Left lung (tissue), 10 donors: Measurements from ENCODE around the gene GDPD4. TPM values are rescaled to one million over a fixed set of nuclear protein-coding genes. Genes with fewer than 3 reads are reported as not detected.
A peak's percentile ranks its signal among the peaks of the same experiment; 100 is the strongest.

Experiments used
- ATAC-seq: fragments of 200-7000 bp; cut with Tn5 transposase; one replicate; pipeline ENCODE4 v1.9.1; 2020; ENCODE audit warnings: moderate library complexity
- DNase-seq, 4 donors: peaks; one replicate each; pipeline ENCODE4 v3.0.0-alpha.2; 2013 to 2020
- H3K27ac ChIP-seq, 2 donors: fragments of 200-600 bp; sonication (generic) in 1 of 2; one replicate each; pipeline versions ENCODE4 v1.5.0 to v1.8.0; 2020 to 2021
- H3K27me3 ChIP-seq, 2 donors: fragments of 200-600 bp; sonication (generic) in 1 of 2; one replicate each; pipeline versions ENCODE4 v1.5.0 to v1.8.0; 2020 to 2021
- H3K36me3 ChIP-seq, 2 donors: fragments of 200-600 bp; sonication (generic) in 1 of 2; one replicate each; pipeline versions ENCODE4 v1.5.0 to v1.8.0; 2020 to 2021
- H3K4me1 ChIP-seq, 2 donors: fragments of 200-600 bp; one replicate each; pipeline ENCODE4 v1.8.0; 2021
- H3K4me3 ChIP-seq, 2 donors: fragments of 200-600 bp; sonication (generic) in 1 of 2; one replicate each; pipeline versions ENCODE4 v1.5.0 to v1.8.0; 2020 to 2021; ENCODE audit warnings: mild to moderate bottlenecking in 1 of 2
- H3K9me3 ChIP-seq, 2 donors: fragments of 200-600 bp; sonication (generic) in 1 of 2; one replicate each; pipeline versions ENCODE4 v1.5.0 to v1.8.0; 2020 to 2021
- CTCF ChIP-seq, 2 donors: fragments of 200-600 bp; sonication (generic) in 1 of 2; IDR thresholded peaks; one replicate each; pipeline versions ENCODE4 v1.5.0 to v1.8.0; 2021; ENCODE audit warnings: antibody characterized with exemption in 2 of 2
- intact Hi-C, 2 donors: fragments of 100-400 bp; cut with DNase I; formaldehyde crosslinking; loops; one replicate each; pipeline versions ENCODE4 v1.11.2 to v1.14.2; 2022
- polyA plus RNA-seq, 6 donors: library from polyadenylated mRNA; unstranded; fragments of 120-200 nt; gene quantifications; one replicate each; pipeline ENCODE4 v1.2.1, GENCODE V29; 2013; ENCODE audit not compliant: insufficient read length in 6 of 6
- total RNA-seq, 2 donors: library from RNA; stranded (reverse); fragmentation: NEBNext Ultra II Directional; extraction: Animal tissue kit (Norgen Biotek cat#: 25700); gene quantifications; one replicate each; pipeline ENCODE4 v1.2.1, GENCODE V29; 2021
- donor health status: DM: no; HTN: yes; CAD: no.
- donor health status: DM: no; HTN: no; CAD: no.

Gene GDPD4
- total and polyA plus RNA-seq, 8 donors = 0.34 to 0.78 (median 0.55) TPM; not detected in 2

- Histone ChIP-seq H3K36me3 (no peaks in the 10 kb centered on the region), H3K4me1 (peaks cover 0 to 19% of the 10 kb centered on the region in 2 donors), H3K4me3 (no peak overlapping the region), H3K9me3 (no peaks in the 10 kb centered on the region), H3K27ac (no peak overlapping the region), H3K27me3 (no peaks in the 10 kb centered on the region)
- intact Hi-C loops = no loop called here
- ATAC-seq (no peak), DNase-seq (peak in 2 of 4 donors; percentile 13 to 61)
- no peak for TF ChIP-seq CTCF (IDR thresholded peaks at IDR 0.05)
These were observed 128.9 kb downstream of the GDPD4 start for GRCh38 chr11:77172666-77172982.

- ATAC-seq = no peak
- H3K4me1 ChIP-seq = peaks cover 0 to 19% of the 10 kb centered on the region in 2 donors
- no peak for TF ChIP-seq CTCF (IDR thresholded peaks at IDR 0.05)
- H3K27ac ChIP-seq = no peak overlapping the region
- H3K36me3 ChIP-seq = no peaks in the 10 kb centered on the region
- H3K4me3 ChIP-seq = no peak overlapping the region
- no peaks in the 10 kb centered on the region for H3K27me3 ChIP-seq
- H3K9me3 ChIP-seq = no peaks in the 10 kb centered on the region
- peak in 1 of 4 donors; percentile 70 for DNase-seq
- intact Hi-C loops = no loop called here
These were observed 129.4 kb downstream of the GDPD4 start for GRCh38 chr11:77171885-77172665.

- intact Hi-C loops = no loop called here
- TF ChIP-seq CTCF (IDR thresholded peaks at IDR 0.05) = no peak
- Histone ChIP-seq H3K36me3 (no peaks in the 10 kb centered on the region), H3K4me1 (peaks cover 0 to 19% of the 10 kb centered on the region in 2 donors), H3K9me3 (no peaks in the 10 kb centered on the region), H3K27me3 (no peaks in the 10 kb centered on the region), H3K27ac (no peak overlapping the region), H3K4me3 (no peak overlapping the region)
- ATAC-seq (no peak), DNase-seq (no peak)
These were observed 130.2 kb downstream of the GDPD4 start for GRCh38 chr11:77171254-77171653.

- Histone ChIP-seq H3K4me3 (no peak overlapping the region), H3K4me1 (peaks cover 0 to 11% of the 10 kb centered on the region in 2 donors), H3K36me3 (no peaks in the 10 kb centered on the region), H3K9me3 (no peaks in the 10 kb centered on the region), H3K27ac (no peak overlapping the region), H3K27me3 (no peaks in the 10 kb centered on the region)
- ATAC-seq (no peak), DNase-seq (peak in 1 of 4 donors; percentile 22)
- no peak for TF ChIP-seq CTCF (IDR thresholded peaks at IDR 0.05)
- intact Hi-C loops = no loop called here
These were observed 131.4 kb downstream of the GDPD4 start for GRCh38 chr11:77170107-77170506.

GRCh38 chr11:77167791-77168190 lies 133.7 kb downstream of the GDPD4 start:
- Histone ChIP-seq H3K27me3 (no peaks in the 10 kb centered on the region), H3K27ac (no peak overlapping the region), H3K36me3 (no peaks in the 10 kb centered on the region), H3K4me3 (no peak overlapping the region), H3K4me1 (no peaks in the 10 kb centered on the region), H3K9me3 (no peaks in the 10 kb centered on the region)
- ATAC-seq = no peak
- peak in 1 of 4 donors; percentile 49 for DNase-seq
- no peak for TF ChIP-seq CTCF (IDR thresholded peaks at IDR 0.05)
- intact Hi-C loops = no loop called here
